ENCODE results near the gene ARHGAP5. TPM values are rescaled to one million over a fixed set of nuclear protein-coding genes. Genes with fewer than 3 reads are reported as not detected.
"Not testable (repeated sequence)": the region's sequence is repeated elsewhere in the genome, so short reads cannot be mapped to it uniquely, and the experiment has no call there.

ARHGAP5 gene
- total RNA-seq, 1 experiment from 2014 or later = 66.9 TPM

DNA sequence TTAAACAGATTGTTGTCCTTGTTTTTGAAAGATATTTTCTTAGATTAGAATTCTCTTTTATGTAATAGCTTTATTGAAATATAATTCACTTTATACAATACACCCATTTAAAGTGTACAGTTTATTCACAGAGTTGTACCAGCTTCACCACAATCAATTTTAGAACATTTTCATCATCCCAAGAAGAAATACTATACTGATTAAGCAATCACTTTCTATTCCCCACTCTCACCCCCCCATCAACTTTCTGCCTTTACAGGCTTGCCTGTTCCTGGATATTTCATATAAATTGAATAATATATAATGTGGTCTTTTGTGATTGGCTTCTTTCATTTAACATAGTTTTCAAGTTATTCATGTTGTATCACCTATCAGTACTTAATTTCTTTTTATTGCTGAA, 44.4 kb downstream of the ARHGAP5 start (continued):
- TF ChIP-seq, protein P1, sequence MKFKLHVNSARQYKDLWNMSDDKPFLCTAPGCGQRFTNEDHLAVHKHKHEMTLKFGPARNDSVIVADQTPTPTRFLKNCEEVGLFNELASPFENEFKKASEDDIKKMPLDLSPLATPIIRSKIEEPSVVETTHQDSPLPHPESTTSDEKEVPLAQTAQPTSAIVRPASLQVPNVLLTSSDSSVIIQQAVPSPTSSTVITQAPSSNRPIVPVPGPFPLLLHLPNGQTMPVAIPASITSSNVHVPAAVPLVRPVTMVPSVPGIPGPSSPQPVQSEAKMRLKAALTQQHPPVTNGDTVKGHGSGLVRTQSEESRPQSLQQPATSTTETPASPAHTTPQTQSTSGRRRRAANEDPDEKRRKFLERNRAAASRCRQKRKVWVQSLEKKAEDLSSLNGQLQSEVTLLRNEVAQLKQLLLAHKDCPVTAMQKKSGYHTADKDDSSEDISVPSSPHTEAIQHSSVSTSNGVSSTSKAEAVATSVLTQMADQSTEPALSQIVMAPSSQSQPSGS (CRISPR knock-in tag; IDR thresholded peaks at IDR 0.05; ENCODE audit: borderline replicate concordance, low read depth) = no peak
- no peak for TF ChIP-seq NR2C2 (CRISPR knock-in tag; IDR thresholded peaks at IDR 0.05)
- no peak for TF ChIP-seq MYBL2 (CRISPR knock-in tag; IDR thresholded peaks at IDR 0.05)

DNA sequence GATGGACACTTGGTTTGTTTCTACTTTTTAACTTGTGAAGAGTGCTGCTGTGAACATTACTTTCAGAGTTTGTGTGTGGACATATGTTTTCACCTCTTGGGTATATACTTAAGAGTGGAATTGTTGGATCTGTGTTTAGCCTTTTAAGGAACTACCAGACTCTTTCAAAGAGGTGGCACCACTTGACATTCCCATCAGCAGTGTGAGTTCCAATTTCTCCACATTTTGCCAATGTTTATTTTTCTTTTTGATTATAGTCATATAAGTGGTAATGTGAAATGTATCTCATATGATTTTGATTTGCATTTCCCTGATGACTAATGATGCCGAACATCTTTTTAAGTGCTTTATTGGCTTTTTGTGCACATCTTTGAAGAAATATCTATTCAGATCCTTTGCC, 44.8 kb downstream of the ARHGAP5 start:
- DNase-seq (ENCODE audit: low spot score) (no peak), ATAC-seq (no peak)
- Mint-ChIP-seq H3K4me1 (no peaks in the 10 kb centered on the region), H3K27ac (no peak overlapping the region), H3K9me3 (peaks cover 22% of the 10 kb centered on the region), H3K36me3 (peaks cover 23% of the 10 kb centered on the region), H3K4me3 (no peak overlapping the region), H3K27me3 (ENCODE audit: low read depth) (no peaks in the 10 kb centered on the region)
- no peak for TF ChIP-seq FOXJ3 (CRISPR knock-in tag; IDR thresholded peaks at IDR 0.05; ENCODE audit: borderline replicate concordance)
- ChIA-PET POLR2A (no interaction called here), CTCF (no interaction called here)

DNA sequence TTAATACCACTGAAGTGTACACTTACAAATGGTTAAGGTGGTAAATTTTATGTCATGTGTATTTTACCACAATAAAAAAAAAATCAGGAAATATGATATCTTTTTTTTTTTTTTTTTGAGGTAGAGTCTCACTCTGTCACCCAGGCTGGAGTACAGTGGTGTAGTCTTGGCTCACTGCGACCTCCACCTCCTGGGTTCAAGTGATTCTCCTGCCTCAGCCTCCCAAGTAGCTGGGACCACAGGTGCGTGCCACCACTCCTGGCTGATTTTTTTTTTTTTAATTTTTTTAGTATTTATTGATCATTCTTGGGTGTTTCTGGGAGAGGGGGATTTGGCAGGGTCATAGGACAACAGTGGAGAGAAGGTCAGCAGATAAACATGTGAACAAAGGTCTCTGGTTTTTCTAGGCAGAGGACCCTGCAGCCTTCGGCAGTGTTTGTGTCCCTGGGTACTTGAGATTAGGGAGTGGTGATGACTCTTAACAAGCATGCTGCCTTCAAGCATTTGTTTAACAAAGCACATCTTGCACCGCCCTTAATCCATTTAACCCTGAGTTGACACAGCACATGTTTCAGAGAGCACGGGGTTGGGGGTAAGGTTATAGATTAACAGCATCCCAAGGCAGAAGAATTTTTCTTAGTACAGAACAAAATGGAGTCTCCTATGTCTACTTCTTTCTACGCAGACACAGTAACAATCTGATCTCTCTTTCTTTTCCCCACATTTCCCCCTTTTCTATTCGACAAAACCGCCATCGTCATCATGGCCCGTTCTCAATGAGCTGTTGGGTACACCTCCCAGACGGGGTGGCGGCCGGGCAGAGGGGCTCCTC, 50.0 kb downstream of the ARHGAP5 start:
- H3K27me3 Mint-ChIP-seq (ENCODE audit: low read depth); H3K27ac Mint-ChIP-seq; POLR2A ChIA-PET; DNase-seq (ENCODE audit: low spot score); H3K4me1 Mint-ChIP-seq; CTCF ChIA-PET; ATAC-seq; H3K4me3 Mint-ChIP-seq: not testable (repeated sequence)
- Mint-ChIP-seq H3K36me3 (peaks cover 65% of the 10 kb centered on the region), H3K9me3 (peaks cover 50% of the 10 kb centered on the region)

DNA sequence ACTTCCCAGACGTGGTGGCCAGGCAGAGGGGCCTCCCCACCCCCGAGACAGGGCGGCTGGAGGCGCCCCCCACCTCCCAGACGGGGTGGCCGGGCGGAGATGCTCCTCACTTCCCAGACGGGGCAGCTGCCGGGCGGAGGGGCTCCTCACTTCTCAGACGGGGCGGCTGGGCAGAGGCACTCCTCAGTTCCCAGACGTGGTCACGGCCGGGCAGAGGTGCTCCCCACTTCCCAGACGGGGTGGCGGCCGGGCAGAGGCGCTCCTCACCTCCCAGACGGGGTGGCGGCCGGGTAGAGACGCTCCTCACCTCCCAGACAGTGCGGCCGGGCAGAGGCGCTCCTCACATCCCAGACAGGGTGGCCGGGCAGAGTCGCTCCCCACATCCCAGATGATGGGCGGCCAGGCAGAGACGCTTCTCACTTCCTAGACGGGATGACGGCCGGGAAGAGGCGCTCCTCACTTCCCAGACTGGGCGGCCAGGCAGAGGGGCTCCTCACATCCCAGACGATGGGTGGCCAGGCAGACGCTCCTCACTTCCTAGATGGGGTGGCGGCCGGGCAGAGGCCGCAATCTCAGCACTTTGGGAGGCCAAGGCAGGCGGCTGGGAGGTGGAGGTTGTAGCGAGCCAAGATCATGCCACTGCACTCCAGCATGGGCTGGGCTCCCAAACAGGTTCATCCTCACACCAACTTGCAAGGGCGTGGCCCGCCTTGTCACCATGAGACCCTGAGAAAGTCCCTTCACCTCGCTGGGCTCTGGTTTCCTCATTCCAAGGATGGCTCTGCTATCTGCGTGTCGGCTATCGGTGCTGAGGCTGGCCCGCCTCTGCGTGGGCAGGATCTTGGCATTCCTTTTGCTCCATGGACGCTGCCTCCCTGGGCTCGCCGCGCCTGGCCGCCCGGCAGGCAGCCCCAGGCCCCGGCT, 50.9 kb downstream of the ARHGAP5 start:
- H3K4me3 Mint-ChIP-seq; CTCF ChIA-PET; POLR2A ChIA-PET; ATAC-seq; DNase-seq (ENCODE audit: low spot score); H3K27me3 Mint-ChIP-seq (ENCODE audit: low read depth); H3K27ac Mint-ChIP-seq; H3K4me1 Mint-ChIP-seq: not testable (repeated sequence)
- peaks cover 50% of the 10 kb centered on the region for H3K9me3 Mint-ChIP-seq
- H3K36me3 Mint-ChIP-seq = peaks cover 71% of the 10 kb centered on the region

DNA sequence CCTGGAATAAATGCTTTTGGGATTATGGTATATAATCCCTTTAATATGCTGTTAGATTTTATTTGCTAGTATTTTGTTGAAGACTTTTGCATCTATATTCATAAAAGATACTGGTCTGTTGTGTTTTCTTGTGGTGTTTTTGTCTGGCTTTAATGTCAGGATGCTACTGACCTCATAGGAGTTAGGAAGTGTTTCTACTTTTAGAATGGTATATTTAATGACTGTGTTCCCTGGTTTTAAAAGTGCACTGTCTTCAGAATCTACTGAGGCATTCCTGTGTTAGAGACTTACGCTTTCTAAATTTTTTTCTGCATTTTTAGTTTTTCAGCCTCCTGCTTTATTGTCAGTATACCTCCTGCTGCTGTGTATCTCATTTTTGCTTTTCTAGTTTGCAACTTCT, 51.6 kb downstream of the ARHGAP5 start:
- Mint-ChIP-seq H3K27me3 (ENCODE audit: low read depth) (no peaks in the 10 kb centered on the region), H3K9me3 (peaks cover 50% of the 10 kb centered on the region), H3K27ac (no peak overlapping the region), H3K4me1 (peaks cover 6% of the 10 kb centered on the region; the same call in 1 of the 2 replicates), H3K36me3 (peaks cover 71% of the 10 kb centered on the region), H3K4me3 (no peak overlapping the region)
- DNase-seq (ENCODE audit: low spot score) (no peak), ATAC-seq (no peak)
- POLR2A ChIA-PET = no interaction called here
- CTCF ChIA-PET = no interaction called here
- TF ChIP-seq, protein P2, sequence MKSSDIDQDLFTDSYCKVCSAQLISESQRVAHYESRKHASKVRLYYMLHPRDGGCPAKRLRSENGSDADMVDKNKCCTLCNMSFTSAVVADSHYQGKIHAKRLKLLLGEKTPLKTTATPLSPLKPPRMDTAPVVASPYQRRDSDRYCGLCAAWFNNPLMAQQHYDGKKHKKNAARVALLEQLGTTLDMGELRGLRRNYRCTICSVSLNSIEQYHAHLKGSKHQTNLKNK (CRISPR knock-in tag; IDR thresholded peaks at IDR 0.05) = no peak
- TF ChIP-seq ZNF263 (CRISPR knock-in tag; IDR thresholded peaks at IDR 0.05; ENCODE audit: low read depth) (no peak), EMX1 (CRISPR knock-in tag; IDR thresholded peaks at IDR 0.05) (no peak), GTF2I (CRISPR knock-in tag; conservative IDR thresholded peaks at IDR 0.05) (no peak), RORB (CRISPR knock-in tag; IDR thresholded peaks at IDR 0.05) (no peak), ZNF416 (CRISPR knock-in tag; IDR thresholded peaks at IDR 0.05) (no peak)
- TF ChIP-seq, protein P3, sequence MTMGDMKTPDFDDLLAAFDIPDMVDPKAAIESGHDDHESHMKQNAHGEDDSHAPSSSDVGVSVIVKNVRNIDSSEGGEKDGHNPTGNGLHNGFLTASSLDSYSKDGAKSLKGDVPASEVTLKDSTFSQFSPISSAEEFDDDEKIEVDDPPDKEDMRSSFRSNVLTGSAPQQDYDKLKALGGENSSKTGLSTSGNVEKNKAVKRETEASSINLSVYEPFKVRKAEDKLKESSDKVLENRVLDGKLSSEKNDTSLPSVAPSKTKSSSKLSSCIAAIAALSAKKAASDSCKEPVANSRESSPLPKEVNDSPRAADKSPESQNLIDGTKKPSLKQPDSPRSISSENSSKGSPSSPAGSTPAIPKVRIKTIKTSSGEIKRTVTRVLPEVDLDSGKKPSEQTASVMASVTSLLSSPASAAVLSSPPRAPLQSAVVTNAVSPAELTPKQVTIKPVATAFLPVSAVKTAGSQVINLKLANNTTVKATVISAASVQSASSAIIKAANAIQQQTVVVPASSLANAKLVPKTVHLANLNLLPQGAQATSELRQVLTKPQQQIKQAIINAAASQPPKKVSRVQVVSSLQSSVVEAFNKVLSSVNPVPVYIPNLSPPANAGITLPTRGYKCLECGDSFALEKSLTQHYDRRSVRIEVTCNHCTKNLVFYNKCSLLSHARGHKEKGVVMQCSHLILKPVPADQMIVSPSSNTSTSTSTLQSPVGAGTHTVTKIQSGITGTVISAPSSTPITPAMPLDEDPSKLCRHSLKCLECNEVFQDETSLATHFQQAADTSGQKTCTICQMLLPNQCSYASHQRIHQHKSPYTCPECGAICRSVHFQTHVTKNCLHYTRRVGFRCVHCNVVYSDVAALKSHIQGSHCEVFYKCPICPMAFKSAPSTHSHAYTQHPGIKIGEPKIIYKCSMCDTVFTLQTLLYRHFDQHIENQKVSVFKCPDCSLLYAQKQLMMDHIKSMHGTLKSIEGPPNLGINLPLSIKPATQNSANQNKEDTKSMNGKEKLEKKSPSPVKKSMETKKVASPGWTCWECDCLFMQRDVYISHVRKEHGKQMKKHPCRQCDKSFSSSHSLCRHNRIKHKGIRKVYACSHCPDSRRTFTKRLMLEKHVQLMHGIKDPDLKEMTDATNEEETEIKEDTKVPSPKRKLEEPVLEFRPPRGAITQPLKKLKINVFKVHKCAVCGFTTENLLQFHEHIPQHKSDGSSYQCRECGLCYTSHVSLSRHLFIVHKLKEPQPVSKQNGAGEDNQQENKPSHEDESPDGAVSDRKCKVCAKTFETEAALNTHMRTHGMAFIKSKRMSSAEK (CRISPR knock-in tag; IDR thresholded peaks at IDR 0.05; ENCODE audit: borderline replicate concordance) = no peak
- TF ChIP-seq, protein P4, sequence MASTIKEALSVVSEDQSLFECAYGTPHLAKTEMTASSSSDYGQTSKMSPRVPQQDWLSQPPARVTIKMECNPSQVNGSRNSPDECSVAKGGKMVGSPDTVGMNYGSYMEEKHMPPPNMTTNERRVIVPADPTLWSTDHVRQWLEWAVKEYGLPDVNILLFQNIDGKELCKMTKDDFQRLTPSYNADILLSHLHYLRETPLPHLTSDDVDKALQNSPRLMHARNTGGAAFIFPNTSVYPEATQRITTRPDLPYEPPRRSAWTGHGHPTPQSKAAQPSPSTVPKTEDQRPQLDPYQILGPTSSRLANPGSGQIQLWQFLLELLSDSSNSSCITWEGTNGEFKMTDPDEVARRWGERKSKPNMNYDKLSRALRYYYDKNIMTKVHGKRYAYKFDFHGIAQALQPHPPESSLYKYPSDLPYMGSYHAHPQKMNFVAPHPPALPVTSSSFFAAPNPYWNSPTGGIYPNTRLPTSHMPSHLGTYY (CRISPR knock-in tag; IDR thresholded peaks at IDR 0.05) = no peak
- TF ChIP-seq, protein P1 (CRISPR knock-in tag; IDR thresholded peaks at IDR 0.05; ENCODE audit: borderline replicate concordance, low read depth) = no peak
